SK-N-SH treated with all-trans-retinoic acid at 6 μM for 48 hours (cell line): ENCODE measurements around the gene FAAP100.
"Not testable (repeated sequence)": the region's sequence is repeated elsewhere in the genome, so short reads cannot be mapped to it uniquely, and the experiment has no call there.

Source experiments
- ATAC-seq: fragments of 200-7000 bp; cut with Tn5 transposase; 3 replicates; pipeline ENCODE4 v1.9.1; 2020; ENCODE audit warnings: mild to moderate bottlenecking, moderate library complexity
- ARNTL ChIP-seq: fragments of 450-650 bp; formaldehyde crosslinking; IDR thresholded peaks from 2 replicates; pipeline ENCODE4 v1.5.0; 2020; ENCODE audit warnings: low read depth, mild to moderate bottlenecking, moderate library complexity, borderline replicate concordance
- BACH2 ChIP-seq: fragments of 250-450 bp; sonication (Bioruptor Pico); IDR thresholded peaks from 2 replicates; pipeline ENCODE4 v1.9.0; 2021; ENCODE audit warnings: mild to moderate bottlenecking, borderline replicate concordance
- CSDC2 ChIP-seq: fragments of 250-450 bp; sonication (Bioruptor Pico); IDR thresholded peaks from 2 replicates; pipeline ENCODE4 v1.5.0; 2020; ENCODE audit warnings: mild to moderate bottlenecking, moderate library complexity
- GLIS3 ChIP-seq: fragments of 250-450 bp; sonication (Bioruptor Pico); IDR thresholded peaks from 2 replicates; pipeline ENCODE4 v1.5.0; 2020; ENCODE audit warnings: mild to moderate bottlenecking, moderate library complexity
- OSR1 ChIP-seq: fragments of 250-450 bp; sonication (Bioruptor Pico); IDR thresholded peaks from 2 replicates; pipeline ENCODE4 v1.8.0; 2022; ENCODE audit warnings: moderate library complexity, mild to moderate bottlenecking, inconsistent platforms
- TCF4 ChIP-seq: fragments of 250-450 bp; sonication (Bioruptor Pico); IDR thresholded peaks from 2 replicates; pipeline ENCODE4 v1.8.0; 2021; ENCODE audit warnings: mild to moderate bottlenecking, moderate library complexity, borderline replicate concordance
- ZFP3 ChIP-seq: fragments of 250-450 bp; sonication (Bioruptor Pico); IDR thresholded peaks from 2 replicates; pipeline ENCODE4 v1.5.0; 2020; ENCODE audit warnings: mild to moderate bottlenecking, moderate library complexity
- ZFP30 ChIP-seq: fragments of 450-650 bp; formaldehyde crosslinking; IDR thresholded peaks from 2 replicates; pipeline ENCODE4 v1.5.0; 2022; ENCODE audit warnings: mild to moderate bottlenecking, moderate library complexity
- ZNF565 ChIP-seq: fragments of 450-650 bp; formaldehyde crosslinking; conservative IDR thresholded peaks from 2 replicates; pipeline ENCODE4 v1.5.0; 2020; ENCODE audit warnings: low read depth, mild to moderate bottlenecking, moderate library complexity
- ZNF8 ChIP-seq: fragments of 450-650 bp; formaldehyde crosslinking; IDR thresholded peaks from 2 replicates; pipeline ENCODE4 v1.5.0; 2020; ENCODE audit warnings: mild to moderate bottlenecking, moderate library complexity
- TF ChIP-seq, protein P1 (sequence below): fragments of 250-450 bp; sonication (Bioruptor Pico); IDR thresholded peaks from 2 replicates; pipeline ENCODE4 v1.5.0; 2020; ENCODE audit warnings: mild to moderate bottlenecking, moderate library complexity
- TF ChIP-seq, protein P2 (sequence below): fragments of 250-450 bp; sonication (Bioruptor Pico); IDR thresholded peaks from 2 replicates; pipeline ENCODE4 v1.8.0; 2021; ENCODE audit warnings: low read depth, mild to moderate bottlenecking, moderate library complexity, borderline replicate concordance
- TF ChIP-seq, protein P3 (sequence below): fragments of 250-450 bp; sonication (Bioruptor Pico); IDR thresholded peaks from 2 replicates; pipeline ENCODE4 v1.5.1; 2021; ENCODE audit warnings: mild to moderate bottlenecking, moderate library complexity
- TF ChIP-seq, protein P4 (sequence below): fragments of 250-450 bp; sonication (Bioruptor Pico); IDR thresholded peaks from 2 replicates; pipeline ENCODE4 v1.5.1; 2020; ENCODE audit warnings: low read depth, mild to moderate bottlenecking, moderate library complexity
- TF ChIP-seq, protein P5 (sequence below): fragments of 250-450 bp; sonication (Bioruptor Pico); IDR thresholded peaks from 2 replicates; pipeline ENCODE4 v1.8.0; 2020; ENCODE audit warnings: mild to moderate bottlenecking, moderate library complexity, borderline replicate concordance

The FAAP100 gene

DNA sequence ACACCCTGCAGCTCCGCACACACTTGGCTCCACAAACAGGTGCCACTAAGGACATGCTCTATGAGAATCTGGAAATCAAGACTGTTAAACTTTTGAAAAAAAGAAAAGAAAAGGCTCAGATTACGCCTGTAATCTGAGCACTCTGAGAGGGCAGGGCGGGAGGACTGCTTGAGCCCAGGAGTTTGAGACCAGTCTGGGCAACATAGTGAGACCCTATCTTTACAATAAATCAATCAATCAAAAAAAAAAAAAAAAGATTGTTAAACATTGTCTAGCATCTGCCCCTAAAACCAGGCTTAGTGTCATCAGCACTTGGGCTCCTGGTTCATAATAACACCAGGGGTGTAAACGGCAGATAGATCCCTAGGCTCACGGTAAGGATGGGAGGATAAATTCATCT lies 37.5 kb upstream of the FAAP100 start:
- TF ChIP-seq, protein P1, sequence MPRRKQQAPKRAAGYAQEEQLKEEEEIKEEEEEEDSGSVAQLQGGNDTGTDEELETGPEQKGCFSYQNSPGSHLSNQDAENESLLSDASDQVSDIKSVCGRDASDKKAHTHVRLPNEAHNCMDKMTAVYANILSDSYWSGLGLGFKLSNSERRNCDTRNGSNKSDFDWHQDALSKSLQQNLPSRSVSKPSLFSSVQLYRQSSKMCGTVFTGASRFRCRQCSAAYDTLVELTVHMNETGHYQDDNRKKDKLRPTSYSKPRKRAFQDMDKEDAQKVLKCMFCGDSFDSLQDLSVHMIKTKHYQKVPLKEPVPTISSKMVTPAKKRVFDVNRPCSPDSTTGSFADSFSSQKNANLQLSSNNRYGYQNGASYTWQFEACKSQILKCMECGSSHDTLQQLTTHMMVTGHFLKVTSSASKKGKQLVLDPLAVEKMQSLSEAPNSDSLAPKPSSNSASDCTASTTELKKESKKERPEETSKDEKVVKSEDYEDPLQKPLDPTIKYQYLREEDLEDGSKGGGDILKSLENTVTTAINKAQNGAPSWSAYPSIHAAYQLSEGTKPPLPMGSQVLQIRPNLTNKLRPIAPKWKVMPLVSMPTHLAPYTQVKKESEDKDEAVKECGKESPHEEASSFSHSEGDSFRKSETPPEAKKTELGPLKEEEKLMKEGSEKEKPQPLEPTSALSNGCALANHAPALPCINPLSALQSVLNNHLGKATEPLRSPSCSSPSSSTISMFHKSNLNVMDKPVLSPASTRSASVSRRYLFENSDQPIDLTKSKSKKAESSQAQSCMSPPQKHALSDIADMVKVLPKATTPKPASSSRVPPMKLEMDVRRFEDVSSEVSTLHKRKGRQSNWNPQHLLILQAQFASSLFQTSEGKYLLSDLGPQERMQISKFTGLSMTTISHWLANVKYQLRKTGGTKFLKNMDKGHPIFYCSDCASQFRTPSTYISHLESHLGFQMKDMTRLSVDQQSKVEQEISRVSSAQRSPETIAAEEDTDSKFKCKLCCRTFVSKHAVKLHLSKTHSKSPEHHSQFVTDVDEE (CRISPR knock-in tag), result no peak
- TF ChIP-seq OSR1 (CRISPR knock-in tag), result no peak
- TF ChIP-seq, protein P2, sequence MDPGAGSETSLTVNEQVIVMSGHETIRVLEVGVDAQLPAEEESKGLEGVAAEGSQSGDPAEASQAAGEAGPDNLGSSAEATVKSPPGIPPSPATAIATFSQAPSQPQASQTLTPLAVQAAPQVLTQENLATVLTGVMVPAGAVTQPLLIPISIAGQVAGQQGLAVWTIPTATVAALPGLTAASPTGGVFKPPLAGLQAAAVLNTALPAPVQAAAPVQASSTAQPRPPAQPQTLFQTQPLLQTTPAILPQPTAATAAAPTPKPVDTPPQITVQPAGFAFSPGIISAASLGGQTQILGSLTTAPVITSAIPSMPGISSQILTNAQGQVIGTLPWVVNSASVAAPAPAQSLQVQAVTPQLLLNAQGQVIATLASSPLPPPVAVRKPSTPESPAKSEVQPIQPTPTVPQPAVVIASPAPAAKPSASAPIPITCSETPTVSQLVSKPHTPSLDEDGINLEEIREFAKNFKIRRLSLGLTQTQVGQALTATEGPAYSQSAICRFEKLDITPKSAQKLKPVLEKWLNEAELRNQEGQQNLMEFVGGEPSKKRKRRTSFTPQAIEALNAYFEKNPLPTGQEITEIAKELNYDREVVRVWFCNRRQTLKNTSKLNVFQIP (CRISPR knock-in tag), result no peak
- no peak for TF ChIP-seq ZFP30 (CRISPR knock-in tag)
- TF ChIP-seq CSDC2 (CRISPR knock-in tag), result no peak
- TF ChIP-seq, protein P3, sequence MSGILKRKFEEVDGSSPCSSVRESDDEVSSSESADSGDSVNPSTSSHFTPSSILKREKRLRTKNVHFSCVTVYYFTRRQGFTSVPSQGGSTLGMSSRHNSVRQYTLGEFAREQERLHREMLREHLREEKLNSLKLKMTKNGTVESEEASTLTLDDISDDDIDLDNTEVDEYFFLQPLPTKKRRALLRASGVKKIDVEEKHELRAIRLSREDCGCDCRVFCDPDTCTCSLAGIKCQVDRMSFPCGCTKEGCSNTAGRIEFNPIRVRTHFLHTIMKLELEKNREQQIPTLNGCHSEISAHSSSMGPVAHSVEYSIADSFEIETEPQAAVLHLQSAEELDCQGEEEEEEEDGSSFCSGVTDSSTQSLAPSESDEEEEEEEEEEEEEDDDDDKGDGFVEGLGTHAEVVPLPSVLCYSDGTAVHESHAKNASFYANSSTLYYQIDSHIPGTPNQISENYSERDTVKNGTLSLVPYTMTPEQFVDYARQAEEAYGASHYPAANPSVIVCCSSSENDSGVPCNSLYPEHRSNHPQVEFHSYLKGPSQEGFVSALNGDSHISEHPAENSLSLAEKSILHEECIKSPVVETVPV (CRISPR knock-in tag), result no peak
- no peak for TF ChIP-seq ARNTL (CRISPR knock-in tag)
- no peak for TF ChIP-seq ZNF8 (CRISPR knock-in tag)
- TF ChIP-seq BACH2 (CRISPR knock-in tag), result no peak
- ATAC-seq, result no peak

DNA sequence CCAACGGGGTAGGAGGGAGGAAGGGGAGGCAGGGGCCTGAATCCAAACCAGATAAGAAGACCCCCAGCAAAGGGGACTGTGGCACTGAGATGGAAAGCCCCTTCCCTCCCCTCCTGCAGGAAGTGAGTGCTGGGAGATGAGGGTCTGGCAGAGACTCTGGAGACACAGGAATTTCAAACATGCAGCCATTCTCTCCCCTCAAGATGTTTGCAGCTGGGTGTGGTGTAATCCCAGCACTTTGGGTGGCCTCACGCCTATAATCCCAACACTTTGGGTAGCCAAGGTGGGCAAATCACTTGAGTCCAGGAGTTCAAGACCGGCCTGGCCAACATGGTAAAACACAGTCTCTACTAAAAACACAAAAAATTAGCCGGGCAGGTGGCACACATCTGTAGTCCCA lies 33.9 kb upstream of the FAAP100 start:
- no peak for ATAC-seq
- TF ChIP-seq, protein P3 (CRISPR knock-in tag), result no peak
- TF ChIP-seq, protein P4, sequence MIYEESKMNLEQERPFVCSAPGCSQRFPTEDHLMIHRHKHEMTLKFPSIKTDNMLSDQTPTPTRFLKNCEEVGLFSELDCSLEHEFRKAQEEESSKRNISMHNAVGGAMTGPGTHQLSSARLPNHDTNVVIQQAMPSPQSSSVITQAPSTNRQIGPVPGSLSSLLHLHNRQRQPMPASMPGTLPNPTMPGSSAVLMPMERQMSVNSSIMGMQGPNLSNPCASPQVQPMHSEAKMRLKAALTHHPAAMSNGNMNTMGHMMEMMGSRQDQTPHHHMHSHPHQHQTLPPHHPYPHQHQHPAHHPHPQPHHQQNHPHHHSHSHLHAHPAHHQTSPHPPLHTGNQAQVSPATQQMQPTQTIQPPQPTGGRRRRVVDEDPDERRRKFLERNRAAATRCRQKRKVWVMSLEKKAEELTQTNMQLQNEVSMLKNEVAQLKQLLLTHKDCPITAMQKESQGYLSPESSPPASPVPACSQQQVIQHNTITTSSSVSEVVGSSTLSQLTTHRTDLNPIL, result no peak
- no peak for TF ChIP-seq ARNTL (CRISPR knock-in tag)
- TF ChIP-seq ZFP3 (CRISPR knock-in tag), result no peak
- no peak for TF ChIP-seq GLIS3 (CRISPR knock-in tag)
- TF ChIP-seq, protein P5, sequence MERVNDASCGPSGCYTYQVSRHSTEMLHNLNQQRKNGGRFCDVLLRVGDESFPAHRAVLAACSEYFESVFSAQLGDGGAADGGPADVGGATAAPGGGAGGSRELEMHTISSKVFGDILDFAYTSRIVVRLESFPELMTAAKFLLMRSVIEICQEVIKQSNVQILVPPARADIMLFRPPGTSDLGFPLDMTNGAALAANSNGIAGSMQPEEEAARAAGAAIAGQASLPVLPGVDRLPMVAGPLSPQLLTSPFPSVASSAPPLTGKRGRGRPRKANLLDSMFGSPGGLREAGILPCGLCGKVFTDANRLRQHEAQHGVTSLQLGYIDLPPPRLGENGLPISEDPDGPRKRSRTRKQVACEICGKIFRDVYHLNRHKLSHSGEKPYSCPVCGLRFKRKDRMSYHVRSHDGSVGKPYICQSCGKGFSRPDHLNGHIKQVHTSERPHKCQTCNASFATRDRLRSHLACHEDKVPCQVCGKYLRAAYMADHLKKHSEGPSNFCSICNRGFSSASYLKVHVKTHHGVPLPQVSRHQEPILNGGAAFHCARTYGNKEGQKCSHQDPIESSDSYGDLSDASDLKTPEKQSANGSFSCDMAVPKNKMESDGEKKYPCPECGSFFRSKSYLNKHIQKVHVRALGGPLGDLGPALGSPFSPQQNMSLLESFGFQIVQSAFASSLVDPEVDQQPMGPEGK, result no peak
- TF ChIP-seq, protein P2 (CRISPR knock-in tag), result no peak
- no peak for TF ChIP-seq ZNF565 (CRISPR knock-in tag)
- TF ChIP-seq CSDC2 (CRISPR knock-in tag), result no peak
- no peak for TF ChIP-seq BACH2 (CRISPR knock-in tag)
- no peak for TF ChIP-seq TCF4 (CRISPR knock-in tag)

DNA sequence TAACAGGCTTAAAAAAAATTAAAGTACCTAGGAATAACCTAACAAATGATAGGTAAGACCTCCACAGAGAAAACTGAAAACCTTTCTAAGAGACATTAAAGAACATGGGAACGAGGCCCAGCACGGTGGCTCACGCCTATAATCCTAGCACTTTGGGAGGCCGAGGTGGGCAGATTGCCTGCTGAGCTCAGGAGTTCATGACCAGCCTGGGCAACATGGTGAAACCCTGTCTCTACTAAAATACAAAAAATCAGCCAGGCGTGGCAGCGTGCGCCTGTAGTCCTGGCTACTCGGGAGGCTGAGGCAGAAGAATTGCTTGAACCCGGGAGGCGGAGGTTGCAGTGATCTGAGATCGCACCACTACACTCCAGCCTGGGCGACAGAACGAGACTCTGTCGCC lies 32.6 kb upstream of the FAAP100 start:
- not testable (repeated sequence) for ATAC-seq
